B cell (primary cell): ENCODE results near the gene TSPAN6. TPM values are rescaled to one million over a fixed set of nuclear protein-coding genes. Genes with fewer than 3 reads are reported as not detected.

Source experiments
- ATAC-seq: fragments of 200-7000 bp; cut with Tn5 transposase; one replicate; pipeline ENCODE4 v1.10.0; 2021; ENCODE audit warnings: low read depth, mild to moderate bottlenecking, moderate number of reproducible peaks, moderate library complexity
- CTCF ChIA-PET: fragments of 350-600 bp; sonication (Branson Sonifier 250); formaldehyde crosslinking; loops from one replicate; lab custom pipeline; 2021; ENCODE audit warnings: antibody characterized with exemption, inconsistent platforms; lab: Charles Lee
- POLR2A ChIA-PET: fragments of 350-600 bp; sonication (Branson Sonifier 250); formaldehyde crosslinking; loops from one replicate; lab custom pipeline; 2021; ENCODE audit warnings: antibody characterized with exemption; lab: Charles Lee
- DNase-seq: peaks from one replicate; pipeline ENCODE4 v3.0.0; 2013
- H2AFZ ChIP-seq: 2 replicates; pipeline ENCODE4 v1.6.1; 2012; ENCODE audit warnings: mild to moderate bottlenecking, low read depth, low read length; ENCODE audit not compliant: insufficient read depth, poor library complexity, severe bottlenecking
- H3K27ac ChIP-seq, 2 donors: 1 replicate in 1 of 2; 2 replicates in 1 of 2; pipeline ENCODE4 v1.5.1; 2012 to 2013; ENCODE audit warnings: low read length in 2 of 2, mild to moderate bottlenecking in 2 of 2, moderate library complexity in 1 of 2
- H3K27me3 ChIP-seq, 4 experiments: fragments of 200-600 bp in 1 of 4; sonication (generic) in 1 of 4; replicated peaks in 1 of 4; 1 replicate in 2 of 4; 2 replicates in 2 of 4; pipeline versions ENCODE4 v1.6.1 to v1.7.0; 2013 to 2016; ENCODE audit warnings: low read length in 3 of 4, mild to moderate bottlenecking in 2 of 4, mixed read lengths in 1 of 4, moderate library complexity in 1 of 4; ENCODE audit not compliant: insufficient read depth in 4 of 4, control insufficient read depth in 3 of 4; ENCODE audit errors: control extremely low read depth in 1 of 4
- H3K36me3 ChIP-seq, 2 experiments: replicated peaks in 1 of 2; 1 replicate in 1 of 2; 2 replicates in 1 of 2; pipeline versions ENCODE4 v1.6.1 to v1.7.1; 2013; ENCODE audit warnings: low read length in 1 of 2; ENCODE audit not compliant: insufficient read depth in 2 of 2, control insufficient read depth in 1 of 2; ENCODE audit errors: control extremely low read depth in 1 of 2, extremely low read depth in 1 of 2
- H3K4me1 ChIP-seq, 2 donors: fragments of 200-600 bp in 1 of 2; sonication (generic) in 1 of 2; 1 replicate in 1 of 2; 2 replicates in 1 of 2; pipeline versions ENCODE4 v1.5.1 to v1.6.1; 2013 to 2017; ENCODE audit warnings: low read length in 2 of 2; ENCODE audit not compliant: control insufficient read depth in 2 of 2, insufficient read depth in 2 of 2
- H3K4me2 ChIP-seq: replicated peaks from 2 replicates; pipeline ENCODE3; 2012; ENCODE audit warnings: mild to moderate bottlenecking, low read depth, low read length; ENCODE audit not compliant: poor library complexity, severe bottlenecking
- H3K4me3 ChIP-seq, 5 experiments: fragments of 200-600 bp in 1 of 5; sonication (generic) in 1 of 5; 1 replicate in 3 of 5; 2 replicates in 2 of 5; pipeline versions ENCODE4 v1.5.1 to v1.7.0; 2011 to 2016; ENCODE audit warnings: low read length in 4 of 5, mild to moderate bottlenecking in 4 of 5, low read depth in 2 of 5, control low read depth in 1 of 5, moderate library complexity in 1 of 5; ENCODE audit not compliant: insufficient read depth in 1 of 5; ENCODE audit errors: control extremely low read depth in 1 of 5, extremely low read depth in 1 of 5
- H3K79me2 ChIP-seq: fragments of 200-600 bp; sonication (generic); one replicate; pipeline ENCODE4 v1.6.0; 2016; ENCODE audit warnings: low read length; ENCODE audit not compliant: control insufficient read depth, insufficient read depth
- H3K9ac ChIP-seq: fragments of 200-600 bp; sonication (generic); 2 replicates; pipeline ENCODE4 v1.6.1; 2017; ENCODE audit warnings: mild to moderate bottlenecking, low read length, moderate library complexity
- H3K9me3 ChIP-seq, 3 donors: one replicate each; pipeline versions ENCODE4 v1.6.1 to v1.7.1; 2013; ENCODE audit warnings: low read length in 2 of 3; ENCODE audit not compliant: control insufficient read depth in 2 of 3, insufficient read depth in 1 of 3; ENCODE audit errors: control extremely low read depth in 1 of 3
- H4K20me1 ChIP-seq: 2 replicates; pipeline ENCODE4 v1.6.0; 2012; ENCODE audit warnings: mild to moderate bottlenecking, low read length; ENCODE audit not compliant: insufficient read depth, control insufficient read depth, poor library complexity, severe bottlenecking
- H3K27ac Mint-ChIP-seq: one replicate; pipeline ENCODE4 v1.8.0; 2021; ENCODE audit warnings: mixed read lengths
- H3K27me3 Mint-ChIP-seq: one replicate; pipeline ENCODE4 v1.8.0; 2021; ENCODE audit warnings: mixed read lengths
- H3K4me1 Mint-ChIP-seq: one replicate; pipeline ENCODE4 v1.8.0; 2021; ENCODE audit warnings: mixed read lengths
- H3K4me3 Mint-ChIP-seq: one replicate; pipeline ENCODE4 v1.8.0; 2021; ENCODE audit warnings: mixed read lengths
- H3K9me3 Mint-ChIP-seq: one replicate; pipeline ENCODE4 v1.8.0; 2022; ENCODE audit warnings: mixed read lengths; ENCODE audit not compliant: insufficient read depth
- EZH2 ChIP-seq: IDR thresholded peaks from 2 replicates; pipeline ENCODE4 v1.6.1; 2012; ENCODE audit warnings: borderline replicate concordance, low read depth, mild to moderate bottlenecking, moderate library complexity, low read length; ENCODE audit not compliant: insufficient read depth, poor library complexity, severe bottlenecking
- WGBS: methylation state at CpG from one replicate; pipeline ENCODE4 v1.1.5; 2013; ENCODE audit warnings: missing lambda C conversion rate; ENCODE audit not compliant: insufficient coverage; 5-methylcytosine and 5-hydroxymethylcytosine counted together
- intact Hi-C: fragments of 100-400 bp; cut with micrococcal nuclease; formaldehyde crosslinking; loops from one replicate; pipeline ENCODE4 v1.10.0; 2022
- polyA plus RNA-seq: library from polyadenylated mRNA; depleted of rRNA; stranded (reverse); fragments of >200 nt; gene quantifications from 2 replicates; pipeline ENCODE4 v1.2.3, GENCODE V29; 2012
- total RNA-seq, 2 donors: library from RNA; stranded (reverse); fragments of 120-200 nt in 1 of 2; gene quantifications; 1 replicate in 1 of 2; 2 replicates in 1 of 2; pipeline versions ENCODE4 v1.2.3 to v1.2.4, GENCODE V29; 2013 to 2022
- TF ChIP-seq, protein P1 (sequence below): fragments of 200-600 bp; IDR thresholded peaks from one replicate; pipeline ENCODE4 v1.8.0; 2022; ENCODE audit warnings: antibody characterized with exemption, mild to moderate bottlenecking

Gene TSPAN6
- total and polyA plus RNA-seq, 2 donors (not counting 1 experiment from before 2014, with no cell fraction given): 0.10 TPM; not detected in 1

DNA sequence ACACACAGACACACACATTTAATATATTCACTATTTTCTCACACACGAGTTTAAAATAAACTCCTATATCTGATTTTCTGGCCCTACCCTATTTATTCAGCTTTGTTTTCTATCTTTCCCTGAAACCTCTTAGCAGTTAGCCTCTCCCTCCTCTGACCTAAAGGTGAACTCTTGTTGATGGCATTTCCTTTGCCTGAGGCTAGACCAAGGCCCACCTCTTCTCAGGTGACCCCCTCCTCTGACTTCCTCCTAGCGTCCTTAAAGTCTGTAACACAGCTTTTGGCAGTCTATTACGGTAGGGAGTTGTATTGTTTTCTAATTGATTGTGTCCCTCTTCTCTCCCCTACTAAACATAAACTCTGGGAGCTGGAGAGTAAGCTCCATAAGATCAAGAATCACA is 5.7 kb upstream of the TSPAN6 start:
- no peak overlapping the region for H3K4me2 ChIP-seq
- no peaks in the 10 kb centered on the region for H3K36me3 ChIP-seq
- DNase-seq (no peak), ATAC-seq (no peak)
- intact Hi-C loops: no loop called here
- H3K9me3 ChIP-seq: no peaks in the 10 kb centered on the region
- H3K4me1 ChIP-seq: peaks cover 0 to under 1% of the 10 kb centered on the region in 2 donors
- Mint-ChIP-seq H3K27me3 (peaks cover 47% of the 10 kb centered on the region), H3K9me3 (no peaks in the 10 kb centered on the region), H3K4me1 (no peaks in the 10 kb centered on the region), H3K27ac (no peak overlapping the region), H3K4me3 (no peak overlapping the region)
- H4K20me1 ChIP-seq: no peaks in the 10 kb centered on the region
- no peaks in the 10 kb centered on the region for H3K79me2 ChIP-seq
- no peak for TF ChIP-seq EZH2
- TF ChIP-seq, protein P1, sequence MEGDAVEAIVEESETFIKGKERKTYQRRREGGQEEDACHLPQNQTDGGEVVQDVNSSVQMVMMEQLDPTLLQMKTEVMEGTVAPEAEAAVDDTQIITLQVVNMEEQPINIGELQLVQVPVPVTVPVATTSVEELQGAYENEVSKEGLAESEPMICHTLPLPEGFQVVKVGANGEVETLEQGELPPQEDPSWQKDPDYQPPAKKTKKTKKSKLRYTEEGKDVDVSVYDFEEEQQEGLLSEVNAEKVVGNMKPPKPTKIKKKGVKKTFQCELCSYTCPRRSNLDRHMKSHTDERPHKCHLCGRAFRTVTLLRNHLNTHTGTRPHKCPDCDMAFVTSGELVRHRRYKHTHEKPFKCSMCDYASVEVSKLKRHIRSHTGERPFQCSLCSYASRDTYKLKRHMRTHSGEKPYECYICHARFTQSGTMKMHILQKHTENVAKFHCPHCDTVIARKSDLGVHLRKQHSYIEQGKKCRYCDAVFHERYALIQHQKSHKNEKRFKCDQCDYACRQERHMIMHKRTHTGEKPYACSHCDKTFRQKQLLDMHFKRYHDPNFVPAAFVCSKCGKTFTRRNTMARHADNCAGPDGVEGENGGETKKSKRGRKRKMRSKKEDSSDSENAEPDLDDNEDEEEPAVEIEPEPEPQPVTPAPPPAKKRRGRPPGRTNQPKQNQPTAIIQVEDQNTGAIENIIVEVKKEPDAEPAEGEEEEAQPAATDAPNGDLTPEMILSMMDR: no peak
- peaks cover 0 to 21% (median 16%) of the 10 kb centered on the region in 4 experiments for H3K27me3 ChIP-seq
- WGBS: no CpG with 5 or more reads among the region's 3 CpGs
- no peak overlapping the region for H3K27ac ChIP-seq
- H3K9ac ChIP-seq: no peak overlapping the region
- H3K4me3 ChIP-seq: no peak overlapping the region
- H2AFZ ChIP-seq: no peak overlapping the region
- CTCF ChIA-PET: no interaction called here
- POLR2A ChIA-PET: no interaction called here

DNA sequence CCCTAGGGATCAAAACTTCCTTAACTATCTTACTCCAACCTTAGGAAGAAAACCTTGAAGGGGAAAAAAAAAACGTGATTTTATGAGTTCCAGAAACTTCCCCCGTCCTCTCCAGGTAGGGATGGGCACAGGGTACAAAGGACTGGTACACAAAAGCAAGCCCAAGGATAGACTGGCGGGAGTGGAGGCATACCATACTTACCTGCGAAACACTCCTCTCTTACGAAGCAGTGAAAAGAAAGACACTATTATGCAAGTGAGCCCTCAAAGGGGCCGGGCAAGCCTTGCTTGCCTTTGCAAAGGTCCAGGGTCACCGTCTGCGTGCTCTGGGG is 651 bp downstream of the TSPAN6 start:
- no peak overlapping the region for H3K27ac Mint-ChIP-seq
- peak overlapping the region; percentile 96 for H3K4me3 Mint-ChIP-seq
- intact Hi-C loops: loop anchor here (1.0 kb wide), 2 partner anchors 21 to 124 kb away; no protein-coding TSS in a partner anchor
- Histone ChIP-seq H3K79me2 (no peaks in the 10 kb centered on the region), H4K20me1 (no peaks in the 10 kb centered on the region), H3K4me3 (peak overlapping the region in 1 of 5 experiments; percentile 32), H3K27ac (no peak overlapping the region), H3K9me3 (peaks cover 0 to 6% (median 0%) of the 10 kb centered on the region in 3 donors), H3K4me2 (peak overlapping the region; percentile 68), H3K27me3 (peaks cover 0 to 19% (median 12%) of the 10 kb centered on the region in 4 experiments), H2AFZ (peak overlapping the region; percentile 48), H3K9ac (no peak overlapping the region), H3K36me3 (no peaks in the 10 kb centered on the region), H3K4me1 (peaks cover 6% of the 10 kb centered on the region in 2 donors)
- TF ChIP-seq EZH2: no peak
- TF ChIP-seq, protein P1: no peak
- POLR2A ChIA-PET: no interaction called here
- DNase-seq: no peak
- CTCF ChIA-PET: interaction anchor here (1.2 to 2.6 kb wide), 6 partner anchors 9 to 124 kb away, joined by 3 to 22 read pairs (median 8); no protein-coding TSS in a partner anchor
- peaks cover 8% of the 10 kb centered on the region for H3K4me1 Mint-ChIP-seq
- WGBS: 68% methylated on average over 6 of the region's 8 CpGs
- no peak for ATAC-seq
- no peaks in the 10 kb centered on the region for H3K9me3 Mint-ChIP-seq
- peaks cover 14% of the 10 kb centered on the region for H3K27me3 Mint-ChIP-seq
